T-helper 2 cell treated with Interferon-gamma antibody and Interleukin-4, amounts not matched to agents 5 μg/mL and 100 μg/mL, for 36 hours (primary cell): Measurements from ENCODE around the gene GSG1L.
"Not testable (repeated sequence)": the region's sequence is repeated elsewhere in the genome, so short reads cannot be mapped to it uniquely, and the experiment has no call there.

Source experiments
- DNase-seq: peaks from one replicate; pipeline ENCODE4 v3.0.0; 2021; ENCODE audit warnings: low spot score
- H3K27ac Mint-ChIP-seq: one replicate; pipeline ENCODE4 v1.8.0; 2021; ENCODE audit warnings: mild to moderate bottlenecking, mixed read lengths
- H3K27me3 Mint-ChIP-seq: one replicate; pipeline ENCODE4 v1.8.0; 2021; ENCODE audit warnings: low read depth, mixed read lengths
- H3K36me3 Mint-ChIP-seq: one replicate; pipeline ENCODE4 v1.8.0; 2021; ENCODE audit warnings: low read depth, mixed read lengths
- H3K4me1 Mint-ChIP-seq: one replicate; pipeline ENCODE4 v1.8.0; 2021; ENCODE audit warnings: low read depth, mixed read lengths
- H3K4me3 Mint-ChIP-seq: one replicate; pipeline ENCODE4 v1.8.0; 2022; ENCODE audit warnings: mild to moderate bottlenecking, moderate library complexity, mixed read lengths
- H3K9me3 Mint-ChIP-seq: one replicate; pipeline ENCODE4 v1.8.0; 2021; ENCODE audit warnings: mixed read lengths

Gene GSG1L

GRCh38 chr16:27751233-27751632 lies 312.3 kb downstream of the GSG1L start:
- Mint-ChIP-seq H3K27me3 (no peaks in the 10 kb centered on the region), H3K9me3 (no peaks in the 10 kb centered on the region), H3K27ac (no peak overlapping the region), H3K4me3 (no peak overlapping the region), H3K4me1 (peaks cover 8% of the 10 kb centered on the region), H3K36me3 (no peaks in the 10 kb centered on the region)
- DNase-seq, result no peak

- DNase-seq, result no peak
- H3K27ac Mint-ChIP-seq, result no peak overlapping the region
- H3K4me3 Mint-ChIP-seq, result no peak overlapping the region
- no peaks in the 10 kb centered on the region for H3K36me3 Mint-ChIP-seq
- no peaks in the 10 kb centered on the region for H3K9me3 Mint-ChIP-seq
- H3K27me3 Mint-ChIP-seq, result no peaks in the 10 kb centered on the region
- H3K4me1 Mint-ChIP-seq, result peaks cover 8% of the 10 kb centered on the region
These were observed 313.6 kb downstream of the GSG1L start for GRCh38 chr16:27749946-27750345.

GRCh38 chr16:27749547-27749875 lies 314.0 kb downstream of the GSG1L start:
- no peak overlapping the region for H3K27ac Mint-ChIP-seq
- no peak overlapping the region for H3K4me3 Mint-ChIP-seq

GRCh38 chr16:27748868-27749546 lies 314.5 kb downstream of the GSG1L start:
- Mint-ChIP-seq H3K4me3 (peak overlapping the region; percentile 1), H3K27me3 (no peaks in the 10 kb centered on the region), H3K27ac (peak overlapping the region; percentile 1), H3K4me1 (peaks cover 8% of the 10 kb centered on the region), H3K36me3 (no peaks in the 10 kb centered on the region), H3K9me3 (no peaks in the 10 kb centered on the region)
- peak; percentile 24 for DNase-seq

More at GRCh38 chr16:27749547-27749875, 314.0 kb downstream of the GSG1L start:
- no peaks in the 10 kb centered on the region for H3K9me3 Mint-ChIP-seq
- H3K27me3 Mint-ChIP-seq, result no peaks in the 10 kb centered on the region
- H3K4me1 Mint-ChIP-seq, result peaks cover 8% of the 10 kb centered on the region
- no peak for DNase-seq
- no peaks in the 10 kb centered on the region for H3K36me3 Mint-ChIP-seq

- no peaks in the 10 kb centered on the region for H3K27me3 Mint-ChIP-seq
- no peaks in the 10 kb centered on the region for H3K36me3 Mint-ChIP-seq
- no peaks in the 10 kb centered on the region for H3K9me3 Mint-ChIP-seq
- peaks cover 8% of the 10 kb centered on the region for H3K4me1 Mint-ChIP-seq
- H3K27ac Mint-ChIP-seq, result no peak overlapping the region
- no peak for DNase-seq
- no peak overlapping the region for H3K4me3 Mint-ChIP-seq
These were observed 315.6 kb downstream of the GSG1L start for GRCh38 chr16:27747946-27748345.

GRCh38 chr16:27746076-27746855 lies 317.2 kb downstream of the GSG1L start:
- Mint-ChIP-seq H3K27me3 (no peaks in the 10 kb centered on the region), H3K9me3 (no peaks in the 10 kb centered on the region), H3K4me3 (no peak overlapping the region), H3K36me3 (no peaks in the 10 kb centered on the region), H3K4me1 (peaks cover 8% of the 10 kb centered on the region), H3K27ac (no peak overlapping the region)
- DNase-seq, result no peak

GRCh38 chr16:27745348-27745747 lies 318.2 kb downstream of the GSG1L start:
- Mint-ChIP-seq H3K4me1 (peaks cover 8% of the 10 kb centered on the region), H3K4me3 (no peak overlapping the region), H3K27ac (peak overlapping the region; percentile 18), H3K36me3 (no peaks in the 10 kb centered on the region), H3K27me3 (no peaks in the 10 kb centered on the region), H3K9me3 (no peaks in the 10 kb centered on the region)
- no peak for DNase-seq

- H3K9me3 Mint-ChIP-seq, result no peaks in the 10 kb centered on the region
- H3K4me3 Mint-ChIP-seq, result no peak overlapping the region
- DNase-seq, result no peak
- H3K27ac Mint-ChIP-seq, result no peak overlapping the region
- peaks cover 6% of the 10 kb centered on the region for H3K4me1 Mint-ChIP-seq
- no peaks in the 10 kb centered on the region for H3K27me3 Mint-ChIP-seq
- H3K36me3 Mint-ChIP-seq, result no peaks in the 10 kb centered on the region
These were observed 319.6 kb downstream of the GSG1L start for GRCh38 chr16:27743963-27744362.

GRCh38 chr16:27743001-27743400 lies 320.5 kb downstream of the GSG1L start:
- H3K27me3 Mint-ChIP-seq, DNase-seq, H3K9me3 Mint-ChIP-seq, H3K4me3 Mint-ChIP-seq, H3K36me3 Mint-ChIP-seq, H3K27ac Mint-ChIP-seq, H3K4me1 Mint-ChIP-seq: not testable (repeated sequence)

- DNase-seq, result no peak
- Mint-ChIP-seq H3K27ac (no peak overlapping the region), H3K9me3 (no peaks in the 10 kb centered on the region), H3K27me3 (no peaks in the 10 kb centered on the region), H3K4me3 (no peak overlapping the region), H3K4me1 (no peaks in the 10 kb centered on the region), H3K36me3 (no peaks in the 10 kb centered on the region)
These were observed 321.2 kb downstream of the GSG1L start for GRCh38 chr16:27742333-27742732.

GRCh38 chr16:27740496-27741201 lies 322.9 kb downstream of the GSG1L start:
- H3K36me3 Mint-ChIP-seq, result no peaks in the 10 kb centered on the region
- no peaks in the 10 kb centered on the region for H3K4me1 Mint-ChIP-seq
- no peak for DNase-seq
- H3K27me3 Mint-ChIP-seq, result no peaks in the 10 kb centered on the region
- no peak overlapping the region for H3K27ac Mint-ChIP-seq
- no peaks in the 10 kb centered on the region for H3K9me3 Mint-ChIP-seq
- H3K4me3 Mint-ChIP-seq, result no peak overlapping the region

GRCh38 chr16:27739606-27740357 lies 323.7 kb downstream of the GSG1L start:
- no peaks in the 10 kb centered on the region for H3K27me3 Mint-ChIP-seq
- no peak overlapping the region for H3K27ac Mint-ChIP-seq
- no peak for DNase-seq
- H3K9me3 Mint-ChIP-seq, result no peaks in the 10 kb centered on the region
- H3K36me3 Mint-ChIP-seq, result no peaks in the 10 kb centered on the region
- no peak overlapping the region for H3K4me3 Mint-ChIP-seq
- no peaks in the 10 kb centered on the region for H3K4me1 Mint-ChIP-seq

- no peaks in the 10 kb centered on the region for H3K27me3 Mint-ChIP-seq
- H3K9me3 Mint-ChIP-seq, result no peaks in the 10 kb centered on the region
- DNase-seq, result no peak
- H3K4me3 Mint-ChIP-seq, result no peak overlapping the region
- H3K36me3 Mint-ChIP-seq, result no peaks in the 10 kb centered on the region
- no peaks in the 10 kb centered on the region for H3K4me1 Mint-ChIP-seq
- no peak overlapping the region for H3K27ac Mint-ChIP-seq
These were observed 324.9 kb downstream of the GSG1L start for GRCh38 chr16:27738596-27738995.
